Measurements from ENCODE around the gene CTDNEP1.

The CTDNEP1 gene

DNA sequence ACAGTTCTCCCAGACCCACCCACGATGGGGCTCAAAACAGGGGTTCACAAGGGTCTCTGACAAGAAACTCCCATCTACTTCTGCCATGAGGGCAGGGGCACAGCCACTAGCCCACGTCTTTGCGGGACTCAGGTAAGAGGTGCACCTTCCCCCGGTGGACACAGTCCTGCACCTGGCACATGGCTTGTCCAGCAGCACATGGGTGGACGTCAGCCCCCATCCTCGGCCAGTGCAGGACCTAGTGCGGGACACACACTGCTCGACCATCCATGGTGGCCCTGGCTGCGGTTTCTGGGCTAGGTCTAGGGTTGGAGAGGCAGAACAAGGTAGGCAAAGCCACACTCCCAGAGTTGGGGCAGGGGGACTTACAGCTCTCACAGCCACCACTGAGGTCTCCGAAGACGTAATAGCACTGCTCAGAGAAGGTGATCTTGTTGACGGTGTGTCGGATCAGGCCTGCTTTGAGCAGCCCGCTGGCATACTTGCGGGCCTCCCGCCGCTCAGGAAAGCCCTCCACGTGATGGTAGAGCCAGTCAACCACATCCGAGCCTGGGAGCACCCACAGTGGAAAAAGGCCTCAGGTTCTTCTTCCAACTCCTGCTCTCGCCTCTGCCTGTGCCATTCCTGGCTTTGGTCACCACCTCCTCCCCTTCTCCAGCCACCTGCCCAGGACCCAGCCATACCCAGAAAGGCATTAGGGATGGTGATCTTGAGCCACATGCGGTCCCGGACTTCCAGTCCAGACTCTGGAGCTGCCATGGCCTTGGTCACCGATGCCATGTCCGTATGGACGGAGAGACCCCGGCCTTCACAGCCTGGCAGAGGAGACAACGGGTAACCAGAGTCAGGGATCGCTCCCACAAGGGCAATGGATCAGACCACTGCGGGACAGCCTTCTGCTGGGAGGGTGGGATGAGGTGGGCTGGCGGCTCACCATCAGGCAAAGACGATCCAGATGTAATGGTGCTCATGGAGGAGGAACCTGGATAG is 24.5 kb downstream of the CTDNEP1 start:
- no peak for DNase-seq

DNA sequence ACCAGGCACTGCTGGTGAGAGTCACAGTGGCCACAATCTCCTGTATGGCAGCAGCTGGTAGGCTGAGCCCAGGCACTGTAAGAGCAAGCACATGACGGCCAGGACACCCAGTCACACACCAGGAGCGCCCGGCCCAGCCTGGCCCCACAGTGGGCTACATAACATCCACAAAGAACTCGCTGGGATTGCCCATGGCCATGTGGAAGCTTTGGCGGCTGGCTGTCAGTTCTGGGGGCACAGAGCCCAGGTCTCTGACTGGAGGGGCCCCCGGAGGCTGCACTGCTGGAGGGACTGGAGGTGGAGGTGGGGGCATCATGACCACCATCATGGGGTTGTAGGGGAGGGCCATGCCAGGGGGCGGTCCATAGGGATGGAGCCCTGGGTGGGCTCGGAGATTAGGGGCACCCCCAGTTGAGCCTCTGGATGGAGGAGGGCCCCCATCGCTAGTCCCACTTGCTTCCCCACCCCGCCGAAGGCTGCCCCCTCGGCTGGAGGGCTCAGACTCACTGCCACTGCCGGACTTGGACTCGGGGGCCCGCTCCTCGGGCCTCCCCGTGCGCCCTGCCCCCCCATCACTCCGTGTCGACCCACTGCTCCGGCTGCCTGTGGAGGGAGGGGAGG is 25.7 kb downstream of the CTDNEP1 start:
- no peak for DNase-seq

DNA sequence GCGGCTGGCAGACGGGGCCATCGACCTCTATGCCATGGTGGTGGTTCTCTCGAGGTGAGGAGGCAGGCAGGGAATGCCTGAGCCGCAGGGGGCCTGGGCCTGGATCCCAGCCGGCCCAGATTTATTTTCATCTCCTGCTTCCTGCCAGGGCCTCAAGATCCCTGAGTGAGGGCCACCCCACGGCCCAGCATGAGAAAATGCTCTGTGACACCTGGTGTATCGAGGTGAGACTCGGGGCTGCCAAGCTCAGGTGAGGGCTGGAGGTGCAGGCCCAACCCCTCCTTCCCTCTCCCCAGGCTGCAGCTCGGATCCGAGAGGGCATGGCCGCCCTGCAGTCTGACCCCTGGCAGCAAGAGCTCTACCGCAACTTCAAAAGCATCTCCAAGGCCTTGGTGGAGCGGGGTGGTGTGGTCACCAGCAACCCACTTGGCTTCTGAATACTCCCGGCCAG is 26.8 kb downstream of the CTDNEP1 start:
- no peak for DNase-seq

DNA sequence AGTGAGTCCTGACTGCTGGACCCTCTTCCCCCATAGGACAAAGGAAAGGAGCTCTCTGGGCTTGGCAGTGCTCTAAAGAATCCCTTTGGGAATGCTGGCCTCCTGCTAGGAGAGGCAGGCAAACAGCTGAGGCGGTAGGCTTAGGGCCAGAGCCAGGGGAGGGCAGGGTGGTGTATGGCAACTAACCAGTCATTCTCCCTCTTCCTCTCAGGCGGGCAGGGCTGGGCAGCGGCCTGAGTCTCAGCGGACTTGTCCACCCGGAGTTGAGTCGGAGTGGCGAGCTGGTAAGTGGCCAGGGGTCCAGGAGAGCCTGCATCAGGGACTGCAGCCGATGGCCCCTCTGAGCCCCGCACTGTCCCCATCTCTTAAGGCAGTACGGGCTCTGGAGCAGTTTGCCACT is 27.4 kb downstream of the CTDNEP1 start:
- no peak for DNase-seq

DNA sequence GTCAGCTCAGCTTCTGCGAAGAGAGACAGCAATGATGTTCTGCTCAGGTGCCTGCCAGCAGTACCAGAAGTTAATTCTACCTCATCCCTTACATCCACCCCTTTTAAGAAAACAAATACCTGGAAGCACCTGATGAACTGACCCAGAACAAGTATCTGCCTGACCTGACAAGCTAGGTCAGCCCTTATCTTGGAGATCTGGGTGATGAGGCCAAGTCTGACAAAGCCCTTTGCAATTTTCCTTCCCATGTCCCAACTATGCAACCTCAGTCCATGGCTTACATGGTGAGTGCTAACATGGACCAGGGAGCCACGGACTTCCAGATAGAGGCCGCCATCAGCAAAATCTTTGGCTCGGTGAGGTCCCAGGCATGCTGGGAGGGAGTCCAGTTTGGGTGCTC is 28.2 kb downstream of the CTDNEP1 start:
- no peak for DNase-seq

DNA sequence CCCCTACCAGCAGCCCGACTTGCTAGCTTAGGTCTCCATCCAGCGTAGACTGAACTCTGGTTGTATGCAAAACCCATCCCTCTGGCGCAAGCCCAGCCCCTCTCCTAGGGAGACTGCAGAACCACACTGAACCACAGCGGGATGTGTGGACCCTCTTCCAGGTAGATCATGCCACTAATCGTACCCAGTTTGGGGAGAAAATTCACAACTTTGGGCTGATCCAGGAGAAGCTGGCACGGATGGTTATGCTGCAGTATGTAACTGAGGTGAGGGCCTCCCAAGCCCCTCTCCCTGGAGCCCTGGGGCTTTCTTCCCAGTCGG is 28.6 kb downstream of the CTDNEP1 start:
- DNase-seq, result no peak

DNA sequence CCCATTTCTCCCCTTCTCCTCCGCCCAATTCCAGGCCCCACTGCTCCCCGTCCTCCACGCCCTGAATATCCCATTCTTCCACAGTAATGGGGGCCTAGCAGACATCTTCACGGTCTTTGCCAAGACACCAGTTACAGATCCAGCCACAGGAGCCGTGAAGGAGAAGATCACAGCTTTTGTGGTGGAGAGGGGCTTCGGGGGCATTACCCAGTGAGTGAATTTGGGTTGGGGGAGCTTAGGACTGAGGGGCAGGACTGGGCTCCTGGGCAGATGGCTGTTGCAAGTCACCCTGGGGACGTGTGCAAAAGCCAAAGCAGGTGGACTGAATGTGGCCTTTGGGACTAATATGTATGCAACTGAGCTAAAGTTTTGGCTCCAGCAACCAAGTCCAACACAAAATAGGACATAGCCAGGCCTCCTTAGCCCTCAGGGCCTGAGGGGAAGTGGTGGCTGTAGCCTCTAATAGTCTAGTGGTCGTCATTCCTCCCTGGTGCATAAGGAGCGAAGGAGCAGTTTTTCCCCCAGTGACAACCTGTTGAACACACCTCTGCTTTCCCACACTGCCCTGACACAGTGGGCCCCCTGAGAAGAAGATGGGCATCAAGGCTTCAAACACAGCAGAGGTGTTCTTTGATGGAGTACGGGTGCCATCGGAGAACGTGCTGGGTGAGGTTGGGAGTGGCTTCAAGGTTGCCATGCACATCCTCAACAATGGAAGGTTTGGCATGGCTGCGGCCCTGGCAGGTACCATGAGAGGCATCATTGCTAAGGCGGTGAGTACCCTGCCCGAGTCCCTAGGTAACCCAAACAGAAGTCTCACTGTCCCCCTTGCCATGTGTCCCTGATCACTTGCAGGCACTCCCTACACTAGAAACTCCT is 29.2 kb downstream of the CTDNEP1 start:
- no peak for DNase-seq

DNA sequence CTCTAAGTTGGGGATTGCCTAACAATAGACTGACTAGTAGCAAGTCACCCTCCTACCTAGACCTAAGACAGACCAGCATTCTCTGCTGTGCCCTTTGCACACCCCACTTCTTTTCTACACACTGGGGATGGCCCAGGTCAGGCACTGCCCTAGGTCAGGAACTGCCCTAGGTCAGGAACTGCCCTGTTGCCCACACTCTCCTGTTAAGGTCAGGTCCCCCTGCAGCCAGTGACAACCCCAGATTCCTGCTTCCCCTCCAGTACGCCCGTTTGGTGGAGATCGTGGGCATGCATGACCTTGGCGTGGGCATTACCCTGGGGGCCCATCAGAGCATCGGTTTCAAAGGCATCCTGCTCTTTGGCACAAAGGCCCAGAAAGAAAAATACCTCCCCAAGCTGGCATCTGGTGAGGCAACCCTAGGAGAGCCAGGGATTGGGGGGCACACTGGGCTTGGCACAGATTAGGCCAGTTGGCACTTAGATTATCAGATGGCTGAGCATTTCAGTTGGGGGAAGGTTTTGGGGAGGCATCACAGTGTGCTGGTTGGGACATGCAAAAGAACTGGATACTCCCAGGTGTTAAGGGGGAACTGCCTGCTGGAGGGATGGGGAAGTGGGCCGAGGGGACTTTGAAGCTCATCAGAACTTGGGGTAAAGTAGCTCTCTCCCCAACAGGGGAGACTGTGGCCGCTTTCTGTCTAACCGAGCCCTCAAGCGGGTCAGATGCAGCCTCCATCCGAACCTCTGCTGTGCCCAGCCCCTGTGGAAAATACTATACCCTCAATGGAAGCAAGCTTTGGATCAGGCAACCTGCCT is 30.0 kb downstream of the CTDNEP1 start:
- DNase-seq, result no peak

DNA sequence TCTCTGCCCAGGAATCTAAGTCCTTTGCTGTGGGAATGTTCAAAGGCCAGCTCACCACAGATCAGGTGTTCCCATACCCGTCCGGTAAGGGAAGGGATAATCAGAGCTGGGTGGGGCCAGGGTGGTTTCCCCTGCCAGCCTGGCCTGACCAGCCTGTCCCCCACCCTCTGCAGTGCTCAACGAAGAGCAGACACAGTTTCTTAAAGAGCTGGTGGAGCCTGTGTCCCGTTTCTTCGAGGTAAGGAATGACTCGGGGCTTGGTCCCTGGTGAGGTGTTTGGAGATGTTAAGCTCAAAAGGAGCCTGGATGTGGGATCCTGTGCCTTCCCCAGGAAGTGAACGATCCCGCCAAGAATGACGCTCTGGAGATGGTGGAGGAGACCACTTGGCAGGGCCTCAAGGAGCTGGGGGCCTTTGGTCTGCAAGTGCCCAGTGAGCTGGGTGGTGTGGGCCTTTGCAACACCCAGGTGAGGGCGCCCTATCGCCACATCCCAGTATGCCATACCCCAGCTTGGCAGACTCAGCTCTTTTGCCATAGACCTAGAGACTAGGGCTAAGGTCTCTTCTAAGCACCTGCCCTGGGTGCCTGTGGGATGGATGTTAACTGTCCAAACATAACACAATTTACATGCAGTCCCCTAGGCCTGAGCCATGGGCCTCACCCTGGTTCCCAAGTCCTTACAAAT is 30.8 kb downstream of the CTDNEP1 start:
- peak; percentile 81 for DNase-seq

DNA sequence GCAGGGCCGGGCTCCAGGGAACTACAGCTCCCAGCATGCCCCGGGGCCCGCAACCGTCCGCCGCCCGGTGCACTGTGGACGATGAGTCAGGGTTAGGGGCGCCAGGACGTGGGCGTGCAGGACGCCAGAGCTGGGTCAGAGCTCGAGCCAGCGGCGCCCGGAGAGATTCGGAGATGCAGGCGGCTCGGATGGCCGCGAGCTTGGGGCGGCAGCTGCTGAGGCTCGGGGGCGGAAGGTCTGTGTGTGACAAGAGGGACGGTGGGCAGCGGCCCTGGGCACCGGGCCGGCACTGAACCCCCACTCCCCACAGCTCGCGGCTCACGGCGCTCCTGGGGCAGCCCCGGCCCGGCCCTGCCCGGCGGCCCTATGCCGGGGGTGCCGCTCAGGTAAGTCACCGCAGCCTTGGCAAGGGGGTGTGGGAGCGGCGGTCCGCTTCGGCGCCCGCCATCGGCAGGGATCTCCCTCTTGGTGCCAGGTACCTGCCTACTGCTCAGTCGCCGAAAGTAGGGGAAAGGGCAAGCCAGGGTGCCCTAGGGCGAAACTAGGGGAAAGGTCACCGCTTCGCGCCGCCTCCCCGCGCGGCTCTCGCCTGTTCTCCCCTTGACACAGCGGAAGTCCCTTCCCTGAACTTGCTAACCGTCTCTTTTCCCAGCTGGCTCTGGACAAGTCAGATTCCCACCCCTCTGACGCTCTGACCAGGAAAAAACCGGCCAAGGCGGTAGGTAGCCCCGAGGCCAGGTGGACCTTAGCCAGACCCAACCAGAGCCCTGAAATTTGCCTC is 31.5 kb downstream of the CTDNEP1 start, which contains the start of the genes ACADVL and DLG4:
Gene ACADVL (plus strand): TSS at position 127 of the 781 bp plus-strand sequence. CDS start 47 bp downstream, at position 174.
Gene DLG4 (minus strand): TSS at position 25 of the 781 bp plus-strand sequence.
- DNase-seq, result peak; percentile 93

DNA sequence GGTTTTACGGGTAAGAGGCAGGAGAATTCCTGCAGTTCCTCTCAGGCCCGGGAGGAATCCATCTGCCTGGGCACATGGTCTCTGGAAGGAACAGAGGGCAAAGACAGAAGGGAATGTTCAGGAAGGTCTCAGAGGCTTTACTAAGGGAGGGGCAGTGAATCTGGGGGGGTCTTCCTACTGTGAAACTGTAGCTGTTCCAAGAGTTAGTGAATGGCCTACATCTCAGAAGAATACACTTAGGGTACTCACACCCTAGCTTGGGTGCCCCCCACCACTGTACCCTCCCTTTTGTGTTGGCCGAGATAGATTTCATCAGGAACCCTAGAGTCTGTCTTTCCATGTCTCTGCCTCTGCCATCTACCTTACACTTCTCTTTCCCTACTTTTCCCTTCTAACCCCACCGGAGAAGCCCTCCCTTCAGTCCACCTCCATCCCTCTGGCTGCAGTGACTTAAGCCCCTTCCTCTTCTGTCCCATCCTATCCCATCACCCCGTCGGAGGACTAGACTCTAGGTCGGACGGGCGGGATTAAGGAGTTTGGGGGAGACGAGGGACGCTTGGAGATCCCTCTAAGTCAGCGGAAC is 32.2 kb downstream of the CTDNEP1 start:
- no peak for DNase-seq

DNA sequence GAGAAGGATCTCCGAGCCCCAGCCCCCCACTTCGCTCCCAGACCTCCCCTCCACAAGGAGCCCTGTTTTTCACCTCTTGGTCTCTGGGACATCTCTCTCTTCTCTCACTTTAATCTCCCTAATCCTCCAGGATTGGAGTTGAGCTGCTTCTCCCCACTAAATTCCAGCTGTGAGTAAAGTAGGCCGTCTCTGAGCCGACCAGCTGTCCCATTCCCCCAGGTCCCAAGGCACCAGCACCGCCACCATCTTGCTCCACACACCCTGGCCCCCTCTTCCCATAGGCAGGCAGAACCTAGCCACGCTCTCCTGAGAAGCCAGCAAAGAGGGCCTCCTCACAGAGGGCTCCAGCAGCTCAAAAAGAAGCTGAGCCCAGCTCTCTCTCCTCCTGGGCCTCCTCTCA is 32.8 kb downstream of the CTDNEP1 start:
- no peak for DNase-seq

DNA sequence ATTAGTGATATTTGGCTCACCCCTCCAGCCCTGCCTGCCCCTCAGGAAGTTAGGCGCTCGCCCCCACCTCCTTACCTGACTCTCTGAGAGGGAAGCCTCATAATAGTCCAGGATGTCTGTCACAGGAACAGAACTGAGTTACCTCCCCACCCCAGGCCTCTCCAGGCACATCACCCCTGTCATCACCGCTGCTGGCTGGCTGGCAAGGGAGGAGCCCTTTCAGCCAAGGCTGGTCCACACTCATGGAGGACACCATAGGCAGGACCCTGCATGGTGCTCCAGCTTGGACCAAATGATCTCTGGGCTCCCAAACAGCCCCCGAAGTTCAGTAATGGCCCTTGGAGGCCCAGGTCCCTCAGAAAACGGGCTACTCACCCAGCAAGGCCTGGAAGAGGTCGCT is 33.4 kb downstream of the CTDNEP1 start:
- no peak for DNase-seq

DNA sequence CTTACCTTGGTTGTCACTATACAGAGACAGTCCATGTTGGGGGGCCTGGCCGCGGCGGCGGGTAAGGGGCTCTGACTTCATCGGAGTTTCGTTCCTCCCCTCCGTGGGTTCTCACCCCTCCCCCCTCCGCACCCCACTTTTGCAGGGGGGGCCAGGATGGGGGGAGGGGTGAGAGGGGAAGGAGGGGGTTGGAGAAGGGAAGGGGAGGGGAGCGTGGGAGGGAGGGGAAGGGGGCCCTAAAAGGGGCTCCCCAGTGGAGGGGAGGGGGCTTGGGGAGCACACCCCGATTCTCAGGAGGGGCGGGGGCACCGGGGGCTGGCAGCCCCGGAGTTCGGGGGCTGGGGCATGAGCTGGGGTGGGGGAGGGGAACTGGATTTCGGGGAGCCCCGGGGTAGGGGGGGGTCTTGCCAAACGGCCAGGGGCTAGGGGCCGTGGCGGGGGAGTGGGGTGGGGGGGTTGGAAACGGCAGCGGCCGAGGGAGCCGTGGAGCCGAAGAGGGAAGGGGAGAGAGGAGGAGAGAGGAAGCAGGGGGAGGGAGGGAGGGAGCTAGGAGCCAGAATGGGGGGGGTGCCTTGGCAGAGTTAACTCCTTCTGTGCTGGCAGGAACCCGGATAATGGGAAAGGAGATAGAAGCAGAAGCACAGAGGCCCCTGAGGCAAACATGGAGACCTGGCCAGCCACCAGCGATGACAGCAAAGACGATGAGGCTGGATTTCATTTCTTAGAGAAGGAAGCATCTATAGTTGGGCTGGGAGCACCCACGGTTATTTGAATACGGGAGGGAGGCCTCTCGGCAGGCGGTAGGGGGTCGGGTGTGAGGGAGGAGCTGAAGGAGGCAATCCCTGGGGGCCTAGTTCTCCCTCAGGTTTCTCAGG is 34.2 kb downstream of the CTDNEP1 start:
- DNase-seq, result no peak

DNA sequence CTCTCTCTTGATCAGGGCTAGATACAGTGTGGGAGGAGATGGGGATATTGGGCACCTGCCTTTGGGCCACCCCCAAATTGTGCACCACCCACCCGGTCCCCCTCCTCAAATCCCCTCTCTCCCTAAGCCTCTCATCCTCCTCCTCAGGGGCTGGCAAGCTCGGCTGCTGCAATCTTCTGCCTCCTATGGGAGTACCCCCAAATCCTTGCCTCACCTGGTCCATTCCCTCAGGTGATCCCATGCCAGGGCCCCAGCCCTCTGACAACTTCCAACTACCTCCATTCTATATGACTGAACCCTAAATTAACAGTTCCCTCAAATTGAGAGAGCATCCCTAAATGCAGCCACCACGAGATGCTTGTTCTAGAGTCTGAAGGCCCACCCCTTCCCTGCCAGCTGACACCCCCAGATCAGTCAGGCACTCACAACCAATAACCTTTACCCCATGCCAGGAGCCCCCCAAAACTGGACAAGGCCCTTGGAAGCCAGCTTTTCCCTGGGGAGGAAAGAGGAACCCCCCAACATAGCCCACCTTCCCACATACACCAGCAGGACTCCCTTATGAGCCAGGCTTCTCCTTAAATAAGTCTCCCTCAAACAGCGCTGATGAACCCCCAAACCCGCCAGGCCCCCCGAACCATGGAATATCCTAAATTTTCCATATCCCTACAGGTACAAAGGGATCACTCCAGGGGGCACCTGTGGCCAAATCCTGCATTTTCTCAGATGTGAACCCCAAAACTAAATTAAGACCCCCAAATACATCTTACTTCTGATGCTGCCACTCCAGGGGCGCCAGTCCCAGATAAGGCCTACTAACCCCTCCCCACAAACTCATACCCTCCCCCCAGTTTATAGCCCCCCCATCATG is 35.1 kb downstream of the CTDNEP1 start:
- DNase-seq, result no peak

DNA sequence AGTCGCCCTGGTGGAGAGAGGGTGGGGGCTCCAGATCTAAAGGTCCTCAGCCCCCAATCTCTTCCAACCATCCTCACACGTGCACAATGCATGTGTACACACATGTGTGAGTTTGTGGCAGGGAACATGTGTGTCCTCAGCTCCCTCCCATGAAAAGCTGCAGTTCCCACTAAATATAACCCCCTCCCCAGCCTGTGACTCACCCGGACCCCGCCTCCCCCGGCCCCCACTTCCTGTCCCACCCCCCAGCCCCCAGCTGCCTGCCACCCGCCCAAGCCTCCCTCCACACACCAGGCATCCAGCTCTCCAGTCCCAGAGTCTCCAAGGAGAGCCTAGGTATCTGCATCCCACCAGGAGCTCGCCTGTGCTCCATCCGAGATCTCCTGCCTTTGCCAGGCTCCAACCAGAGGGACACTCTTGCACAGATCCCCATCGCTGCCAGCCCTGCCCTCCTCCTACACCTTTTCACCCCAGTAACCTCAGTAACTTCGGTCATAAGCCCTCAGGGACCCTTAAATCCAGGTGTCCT is 35.8 kb downstream of the CTDNEP1 start:
- DNase-seq, result no peak

DNA sequence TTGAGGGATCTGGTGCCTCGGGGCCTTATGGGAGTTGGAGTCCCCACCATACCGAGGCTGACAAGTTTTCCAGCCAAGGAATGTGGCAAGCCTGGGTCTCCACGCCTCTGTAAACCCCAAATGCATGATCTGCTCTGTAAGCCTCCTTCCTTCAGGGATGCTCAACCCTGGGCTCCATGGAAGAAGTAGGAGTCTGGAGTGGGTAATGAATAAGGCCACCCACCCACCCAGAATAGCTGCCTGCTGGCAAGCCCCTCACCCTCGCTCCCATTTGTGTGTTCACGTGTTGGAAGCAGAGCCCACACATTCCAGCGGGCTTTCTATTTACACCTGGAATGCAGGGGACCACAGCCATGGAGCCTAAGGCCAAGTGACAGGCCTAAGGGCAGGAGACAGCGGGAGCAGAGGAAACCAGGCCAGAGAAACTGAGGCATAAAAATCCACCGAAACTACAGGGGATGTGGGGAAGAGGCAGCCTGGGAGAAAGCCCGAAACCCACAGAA is 36.3 kb downstream of the CTDNEP1 start:
- no peak for DNase-seq
